HCEC 1CT (cell line): Measurements from ENCODE around the gene CLDN14.
"Not testable (repeated sequence)": the region's sequence is repeated elsewhere in the genome, so short reads cannot be mapped to it uniquely, and the experiment has no call there.

Source experiments
- DNase-seq: peaks from one replicate; pipeline ENCODE4 v3.0.0-alpha.2; 2017

CLDN14 gene

GRCh38 chr21:36499578-36500471 lies 19.9 kb upstream of the CLDN14 start:
- no peak for DNase-seq

GRCh38 chr21:36494557-36494956 lies 14.6 kb upstream of the CLDN14 start:
- no peak for DNase-seq

- no peak for DNase-seq
Observed at GRCh38 chr21:36491209-36491910, 11.4 kb upstream of the CLDN14 start.

GRCh38 chr21:36489776-36490165 lies 9.8 kb upstream of the CLDN14 start:
- DNase-seq = no peak

GRCh38 chr21:36489103-36489775 lies 9.3 kb upstream of the CLDN14 start:
- no peak for DNase-seq

- DNase-seq = no peak
Observed at GRCh38 chr21:36487641-36488307, 7.9 kb upstream of the CLDN14 start.

- no peak for DNase-seq
Observed at GRCh38 chr21:36486246-36486645, 6.3 kb upstream of the CLDN14 start.

GRCh38 chr21:36485476-36485875 lies 5.6 kb upstream of the CLDN14 start:
- DNase-seq = no peak

- no peak for DNase-seq
Observed at GRCh38 chr21:36483095-36483494, 3.2 kb upstream of the CLDN14 start.

GRCh38 chr21:36482673-36483072 lies 2.8 kb upstream of the CLDN14 start:
- DNase-seq = no peak

- no peak for DNase-seq
Observed at GRCh38 chr21:36482181-36482580, 2.3 kb upstream of the CLDN14 start.

- no peak for DNase-seq
Observed at GRCh38 chr21:36481639-36482038, 1.7 kb upstream of the CLDN14 start.

- no peak for DNase-seq
Observed at GRCh38 chr21:36480618-36481017, 696 bp upstream of the CLDN14 start.

GRCh38 chr21:36478941-36479340 lies 981 bp downstream of the CLDN14 start:
- DNase-seq = no peak

- peak; percentile 75 for DNase-seq
Observed at GRCh38 chr21:36478207-36478701, 1.7 kb downstream of the CLDN14 start.

GRCh38 chr21:36477559-36477958 lies 2.4 kb downstream of the CLDN14 start:
- no peak for DNase-seq

- no peak for DNase-seq
Observed at GRCh38 chr21:36477001-36477400, 2.9 kb downstream of the CLDN14 start.

- not testable (repeated sequence) for DNase-seq
Observed at GRCh38 chr21:36476541-36476940, 3.4 kb downstream of the CLDN14 start.

- no peak for DNase-seq
Observed at GRCh38 chr21:36474591-36474990, 5.3 kb downstream of the CLDN14 start.

- DNase-seq = no peak
Observed at GRCh38 chr21:36473203-36473602, 6.7 kb downstream of the CLDN14 start.

GRCh38 chr21:36472377-36472776 lies 7.5 kb downstream of the CLDN14 start:
- DNase-seq = no peak

- DNase-seq = no peak
Observed at GRCh38 chr21:36471254-36471723, 8.6 kb downstream of the CLDN14 start.

- DNase-seq = no peak
Observed at GRCh38 chr21:36470294-36470693, 9.6 kb downstream of the CLDN14 start.
